ENCODE results near the gene SLFN5. TPM values are rescaled to one million over a fixed set of nuclear protein-coding genes. Genes with fewer than 3 reads are reported as not detected.

Gene SLFN5
- total RNA-seq, 4 donors from 2014 or later: 7.3 to 20.4 (median 14.0) TPM

DNA sequence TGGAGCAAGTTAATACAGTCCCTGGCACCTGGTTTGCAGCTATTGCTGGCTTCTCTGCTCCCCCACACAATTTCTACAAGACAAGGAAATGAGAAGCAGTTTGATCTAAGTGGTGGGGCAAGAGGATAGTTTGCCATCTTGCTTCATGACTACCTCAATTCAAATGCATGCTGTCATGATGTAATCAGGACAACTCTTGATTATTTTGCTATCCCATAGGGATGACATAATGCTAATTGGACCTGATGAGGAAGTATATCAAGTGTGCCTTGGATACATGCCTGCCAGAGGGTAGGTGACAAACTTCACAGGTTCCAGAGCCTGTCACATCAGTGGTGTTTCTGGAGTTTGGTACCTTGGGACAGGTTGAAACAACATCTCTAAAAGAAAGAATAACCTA lies 40.9 kb downstream of the SLFN5 start:
- Histone ChIP-seq H3K4me3 (no peak overlapping the region), H3K4me1 (no peaks in the 10 kb centered on the region), H3K9me3 (peaks cover 0 to 2% (median 0%) of the 10 kb centered on the region in 3 donors), H3K36me3 (no peaks in the 10 kb centered on the region), H3K27me3 (no peaks in the 10 kb centered on the region), H3K27ac (no peak overlapping the region)
- no peak for DNase-seq
- intact Hi-C loops (cut with DNase I): no loop called here
- TF ChIP-seq, protein P1, sequence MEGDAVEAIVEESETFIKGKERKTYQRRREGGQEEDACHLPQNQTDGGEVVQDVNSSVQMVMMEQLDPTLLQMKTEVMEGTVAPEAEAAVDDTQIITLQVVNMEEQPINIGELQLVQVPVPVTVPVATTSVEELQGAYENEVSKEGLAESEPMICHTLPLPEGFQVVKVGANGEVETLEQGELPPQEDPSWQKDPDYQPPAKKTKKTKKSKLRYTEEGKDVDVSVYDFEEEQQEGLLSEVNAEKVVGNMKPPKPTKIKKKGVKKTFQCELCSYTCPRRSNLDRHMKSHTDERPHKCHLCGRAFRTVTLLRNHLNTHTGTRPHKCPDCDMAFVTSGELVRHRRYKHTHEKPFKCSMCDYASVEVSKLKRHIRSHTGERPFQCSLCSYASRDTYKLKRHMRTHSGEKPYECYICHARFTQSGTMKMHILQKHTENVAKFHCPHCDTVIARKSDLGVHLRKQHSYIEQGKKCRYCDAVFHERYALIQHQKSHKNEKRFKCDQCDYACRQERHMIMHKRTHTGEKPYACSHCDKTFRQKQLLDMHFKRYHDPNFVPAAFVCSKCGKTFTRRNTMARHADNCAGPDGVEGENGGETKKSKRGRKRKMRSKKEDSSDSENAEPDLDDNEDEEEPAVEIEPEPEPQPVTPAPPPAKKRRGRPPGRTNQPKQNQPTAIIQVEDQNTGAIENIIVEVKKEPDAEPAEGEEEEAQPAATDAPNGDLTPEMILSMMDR (IDR thresholded peaks at IDR 0.05): no peak
- TF ChIP-seq POLR2A (IDR thresholded peaks at IDR 0.05): no peak

DNA sequence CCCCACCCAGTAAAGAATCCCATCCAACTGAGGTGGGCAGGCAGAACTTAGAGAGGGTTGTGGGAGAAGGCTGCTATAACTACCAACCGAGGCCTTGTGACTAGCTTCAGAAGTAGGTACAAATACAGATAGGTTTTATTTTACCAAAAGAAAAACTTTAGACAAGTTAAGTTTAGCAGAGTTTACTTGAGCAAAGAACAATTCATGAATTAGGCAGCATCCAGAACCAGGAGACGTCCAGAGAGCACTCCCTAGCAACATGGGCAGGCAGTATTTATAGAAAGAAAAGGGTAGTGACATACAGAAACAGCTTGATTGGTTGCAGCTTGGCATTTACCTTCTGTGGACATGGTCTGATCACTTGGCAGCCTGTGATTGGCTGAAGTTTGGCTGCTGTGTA lies 42.1 kb downstream of the SLFN5 start:
- Histone ChIP-seq H3K4me3 (no peak overlapping the region), H3K27me3 (no peaks in the 10 kb centered on the region), H3K27ac (no peak overlapping the region), H3K4me1 (no peaks in the 10 kb centered on the region), H3K36me3 (no peaks in the 10 kb centered on the region), H3K9me3 (peaks cover 0 to 4% (median 0%) of the 10 kb centered on the region in 3 donors)
- DNase-seq: no peak
- no peak for TF ChIP-seq POLR2A (IDR thresholded peaks at IDR 0.05)
- TF ChIP-seq, protein P1 (IDR thresholded peaks at IDR 0.05): no peak
- intact Hi-C loops (cut with DNase I): no loop called here
- WGBS, 2 donors: 75 to 77% methylated on average over 2 of the region's 2 CpGs

DNA sequence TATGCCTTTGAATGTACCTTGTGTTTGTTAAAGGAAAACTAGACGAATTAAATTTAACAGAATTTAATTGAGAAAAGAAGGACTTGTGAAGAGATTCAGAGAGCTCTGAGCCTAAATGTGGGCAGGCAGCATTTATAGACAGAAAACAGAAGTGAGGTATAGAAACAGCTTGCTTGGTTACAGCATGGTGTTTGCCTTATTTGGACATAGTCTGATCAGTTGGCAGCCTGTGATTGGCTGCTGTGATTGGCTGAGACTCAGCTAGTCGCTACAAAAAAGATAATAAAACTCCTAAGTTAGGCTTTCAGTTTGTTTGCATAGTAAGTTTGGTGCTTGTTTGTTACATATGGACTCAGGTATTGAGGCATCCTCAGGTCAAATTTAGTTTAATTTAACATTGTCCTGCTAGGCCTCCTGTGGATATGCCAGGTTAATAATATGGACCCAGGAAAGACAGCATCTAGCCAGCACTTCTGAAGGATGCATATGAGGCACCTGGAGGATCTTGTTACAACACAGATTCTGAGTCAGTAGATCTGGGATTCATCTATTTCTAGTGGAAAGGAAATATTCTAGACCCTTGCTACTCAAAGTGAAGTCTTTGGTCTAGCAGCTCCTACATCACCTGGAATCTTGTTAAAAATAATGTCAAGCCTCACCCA lies 43.4 kb downstream of the SLFN5 start:
- Histone ChIP-seq H3K4me1 (no peaks in the 10 kb centered on the region), H3K27me3 (no peaks in the 10 kb centered on the region), H3K9me3 (peaks cover 0 to 4% (median 0%) of the 10 kb centered on the region in 3 donors), H3K36me3 (no peaks in the 10 kb centered on the region), H3K4me3 (no peak overlapping the region), H3K27ac (no peak overlapping the region)
- intact Hi-C loops (cut with DNase I): no loop called here
- 51 to 67% methylated on average over 2 of the region's 2 CpGs for WGBS, 2 donors
- no peak for DNase-seq
- TF ChIP-seq POLR2A (IDR thresholded peaks at IDR 0.05): no peak
- TF ChIP-seq, protein P1 (IDR thresholded peaks at IDR 0.05): no peak

DNA sequence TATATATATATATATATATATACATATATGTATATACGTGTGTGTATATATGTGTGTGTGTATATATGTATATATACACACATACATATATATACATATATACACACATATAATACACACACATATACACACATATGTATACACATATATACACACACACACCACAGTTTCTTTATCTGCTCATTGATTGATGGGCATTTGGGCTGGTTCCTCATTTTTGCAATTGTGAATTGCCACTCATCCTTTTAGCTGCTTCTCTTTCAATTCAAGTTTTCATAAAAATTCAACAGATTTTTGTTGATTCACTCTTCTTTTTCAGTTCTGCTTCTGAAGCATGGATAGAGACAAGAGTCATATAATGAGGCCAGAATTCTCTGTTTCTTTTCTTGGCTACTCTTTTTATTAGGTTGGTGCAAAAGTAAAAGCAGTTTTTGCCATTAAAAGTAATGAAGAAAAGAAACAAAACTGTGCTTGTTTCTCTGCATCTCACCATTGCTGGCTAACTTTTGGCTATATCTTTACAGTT lies 44.5 kb downstream of the SLFN5 start:
- Histone ChIP-seq H3K27ac (no peak overlapping the region), H3K27me3 (no peaks in the 10 kb centered on the region), H3K36me3 (no peaks in the 10 kb centered on the region), H3K4me3 (no peak overlapping the region), H3K4me1 (no peaks in the 10 kb centered on the region), H3K9me3 (peaks cover 0 to 4% (median 0%) of the 10 kb centered on the region in 3 donors)
- no peak for DNase-seq
- intact Hi-C loops (cut with DNase I): no loop called here
- 25 to 55% methylated on average over 1 of the region's 1 CpG for WGBS, 2 donors
- no peak for TF ChIP-seq POLR2A (IDR thresholded peaks at IDR 0.05)
- TF ChIP-seq, protein P1 (IDR thresholded peaks at IDR 0.05): no peak

DNA sequence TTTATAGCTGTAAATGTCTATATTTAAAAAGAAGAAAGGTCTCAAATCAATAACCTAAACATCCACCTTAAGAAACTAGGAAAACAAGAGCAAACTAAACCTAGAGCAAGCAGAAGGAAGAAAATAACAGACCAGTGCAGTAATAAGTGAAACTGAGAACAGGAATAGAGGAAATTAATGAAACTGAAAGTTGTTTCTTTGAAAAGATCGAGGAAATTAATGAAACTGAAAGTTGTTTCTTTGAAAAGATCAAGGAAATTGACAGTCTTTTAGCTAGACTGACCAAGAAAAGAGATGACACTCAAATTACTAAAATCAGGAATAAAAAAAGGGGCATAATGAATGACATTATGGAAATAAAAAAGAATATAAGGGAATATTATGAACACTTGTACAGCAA lies 46.4 kb downstream of the SLFN5 start:
- H3K4me1 ChIP-seq: no peaks in the 10 kb centered on the region
- TF ChIP-seq, protein P1 (IDR thresholded peaks at IDR 0.05): no peak
- TF ChIP-seq POLR2A (IDR thresholded peaks at IDR 0.05): no peak
- no peak overlapping the region for H3K27ac ChIP-seq
- peaks cover 0 to 4% (median 0%) of the 10 kb centered on the region in 3 donors for H3K9me3 ChIP-seq
- 8 to 13% methylated on average over 1 of the region's 1 CpG for WGBS, 2 donors
- no peak for DNase-seq
- intact Hi-C loops (cut with DNase I): no loop called here
- H3K4me3 ChIP-seq: no peak overlapping the region
- H3K36me3 ChIP-seq: no peaks in the 10 kb centered on the region
- H3K27me3 ChIP-seq: no peaks in the 10 kb centered on the region

Measured in esophagus squamous epithelium (tissue), 5 donors.